ENCODE data around the gene GALR1.

- TF ChIP-seq CTCF (IDR thresholded peaks at IDR 0.05) (no peak), USF2 (IDR thresholded peaks at IDR 0.05; ENCODE audit: borderline replicate concordance, low read depth, low read length) (no peak), SIN3A (IDR thresholded peaks at IDR 0.05; ENCODE audit: borderline replicate concordance, low read depth, low read length) (no peak), FOXM1 (IDR thresholded peaks at IDR 0.05; ENCODE audit: low read depth) (no peak), USF1 (IDR thresholded peaks at IDR 0.05; ENCODE audit: borderline replicate concordance, low read depth) (no peak), SMC3 (IDR thresholded peaks at IDR 0.05; ENCODE audit: low read depth, low read length) (no peak), MAX (IDR thresholded peaks at IDR 0.05; ENCODE audit: low read depth) (no peak), RAD21 (IDR thresholded peaks at IDR 0.05; ENCODE audit: low read length) (no peak), ZBTB33 (IDR thresholded peaks at IDR 0.05; ENCODE audit: borderline replicate concordance, low read depth) (no peak)
Measured at GRCh38 chr18:77250926-77251729, 1.5 kb downstream of the GALR1 start.
